Thyroid gland (tissue), 4 donors: Measurements from ENCODE around the gene DUSP8.

Source experiments
- CTCF ChIP-seq, 6 experiments: fragments of 200-600 bp in 3 of 6; fragments of 450-650 bp in 3 of 6; sonication (generic) in 3 of 6; IDR thresholded peaks; one replicate each; pipeline ENCODE4 v1.5.1; 2016 to 2019; ENCODE audit warnings: antibody characterized with exemption in 6 of 6, mild to moderate bottlenecking in 2 of 6, inconsistent platforms in 1 of 6, moderate library complexity in 1 of 6
- POLR2A ChIP-seq, 2 donors: fragments of 450-650 bp; IDR thresholded peaks; one replicate each; pipeline ENCODE4 v1.6.1; 2017; ENCODE audit warnings: antibody characterized with exemption in 2 of 2, mild to moderate bottlenecking in 2 of 2, moderate library complexity in 1 of 2

GRCh38 chr11:1510928-1511327 lies 61.1 kb downstream of the DUSP8 start:
- TF ChIP-seq CTCF (IDR thresholded peaks at IDR 0.05) (no peak), POLR2A (IDR thresholded peaks at IDR 0.05) (no peak)
